Fibroblast of skin of back (primary cell): Measurements from ENCODE around the gene SNU13.
"Not testable (repeated sequence)": the region's sequence is repeated elsewhere in the genome, so short reads cannot be mapped to it uniquely, and the experiment has no call there.

Source experiments
- DNase-seq: peaks from one replicate; pipeline ENCODE4 v3.0.0-alpha.2; 2013

SNU13 gene

GRCh38 chr22:41638748-41639147 lies 49.9 kb downstream of the SNU13 start:
- DNase-seq, result no peak

GRCh38 chr22:41638124-41638523 lies 50.5 kb downstream of the SNU13 start:
- DNase-seq, result no peak

DNA sequence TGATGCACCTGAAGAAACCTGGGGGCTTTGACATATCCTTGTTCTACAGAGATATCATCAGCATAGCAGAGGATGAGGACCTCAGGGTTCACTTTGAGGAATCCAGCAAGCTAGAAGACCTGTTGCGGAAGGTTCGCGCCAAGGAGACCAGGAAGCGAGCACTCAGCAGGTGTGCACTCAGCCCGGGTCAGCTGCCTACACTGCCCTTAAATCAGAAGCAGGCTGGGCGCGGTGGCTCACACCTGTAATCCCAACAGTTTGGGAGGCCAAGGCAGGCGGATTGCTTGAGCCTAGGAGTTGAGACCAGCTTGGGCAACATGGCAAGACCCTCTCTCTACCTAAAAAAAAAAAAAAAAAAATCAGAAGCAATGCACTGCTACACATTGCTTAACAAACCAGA lies 51.0 kb downstream of the SNU13 start:
- DNase-seq, result not testable (repeated sequence)

DNA sequence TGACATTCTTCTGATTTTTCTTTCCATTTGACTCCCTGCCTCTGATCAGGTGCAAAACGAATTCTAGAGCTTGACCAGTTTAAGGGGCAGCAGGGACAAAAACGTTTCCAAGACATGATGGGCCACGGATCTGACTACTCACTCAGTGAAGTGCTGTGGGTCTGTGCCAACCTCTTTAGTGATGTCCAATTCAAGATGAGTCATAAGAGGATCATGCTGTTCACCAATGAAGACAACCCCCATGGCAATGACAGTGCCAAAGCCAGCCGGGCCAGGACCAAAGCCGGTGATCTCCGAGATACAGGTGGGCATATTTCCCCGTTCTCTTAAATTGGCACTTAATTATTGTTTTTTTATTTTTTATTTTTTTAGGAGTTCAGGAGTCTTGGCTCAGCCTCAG lies 52.2 kb downstream of the SNU13 start:
- DNase-seq, result no peak

DNA sequence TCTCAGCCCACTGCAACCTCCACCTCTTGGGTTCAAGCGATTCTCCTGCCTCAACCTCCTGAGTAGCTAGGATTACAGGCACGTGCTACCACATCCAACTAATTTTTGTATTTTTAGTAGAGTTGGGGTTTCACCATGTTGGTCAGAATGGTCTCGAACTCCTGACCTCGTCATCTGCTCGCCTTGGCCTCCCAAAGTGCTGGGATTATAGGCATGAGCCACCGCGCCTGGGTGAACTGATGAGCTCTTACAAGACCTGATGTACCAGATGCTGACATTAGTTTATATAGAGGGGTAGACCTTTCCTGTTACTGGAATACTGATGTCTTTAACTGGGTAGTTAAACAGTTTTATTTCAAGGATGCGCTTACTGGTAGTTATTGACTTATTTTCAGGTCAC lies 54.1 kb downstream of the SNU13 start:
- DNase-seq, result not testable (repeated sequence)

DNA sequence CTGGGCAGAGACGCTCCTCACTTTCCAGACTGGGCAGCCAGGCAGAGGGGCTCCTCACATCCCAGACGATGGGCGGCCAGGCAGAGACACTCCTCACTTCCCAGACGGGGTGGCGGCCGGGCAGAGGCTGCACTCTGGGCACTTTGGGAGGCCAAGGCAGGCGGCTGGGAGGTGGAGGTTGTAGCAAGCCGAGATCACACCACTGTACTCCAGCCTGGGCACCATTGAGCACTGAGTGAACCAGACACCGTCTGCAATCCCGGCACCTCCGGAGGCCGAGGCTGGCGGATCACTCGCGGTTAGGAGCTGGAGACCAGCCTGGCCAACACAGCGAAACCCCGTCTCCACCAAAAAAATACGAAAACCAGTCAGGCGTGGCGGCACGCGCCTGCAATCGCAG lies 57.1 kb downstream of the SNU13 start:
- DNase-seq, result not testable (repeated sequence)

GRCh38 chr22:41631115-41631514 lies 57.6 kb downstream of the SNU13 start:
- not testable (repeated sequence) for DNase-seq

DNA sequence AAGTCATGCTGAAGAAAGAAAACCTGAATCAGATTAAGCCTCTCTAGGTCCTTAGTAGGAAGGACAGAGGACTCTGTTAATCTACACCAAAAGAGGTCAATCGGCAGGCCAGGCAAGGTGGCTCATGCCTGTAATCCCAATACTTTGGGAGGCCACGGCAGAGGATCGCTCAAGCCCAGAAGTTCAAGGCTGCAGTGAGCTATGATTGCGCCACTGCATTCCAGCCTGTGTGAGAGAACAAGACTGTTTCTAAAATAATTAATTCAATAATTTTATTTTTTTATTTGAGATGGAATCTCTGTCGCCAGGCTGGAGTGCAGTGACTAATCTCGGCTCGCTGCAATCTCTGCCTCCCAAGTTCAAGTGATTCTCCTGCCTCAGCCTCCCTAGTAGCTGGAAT lies 63.1 kb downstream of the SNU13 start:
- DNase-seq, result no peak
